ENCODE measurements around the gene SLC39A13.

Gene SLC39A13

DNA sequence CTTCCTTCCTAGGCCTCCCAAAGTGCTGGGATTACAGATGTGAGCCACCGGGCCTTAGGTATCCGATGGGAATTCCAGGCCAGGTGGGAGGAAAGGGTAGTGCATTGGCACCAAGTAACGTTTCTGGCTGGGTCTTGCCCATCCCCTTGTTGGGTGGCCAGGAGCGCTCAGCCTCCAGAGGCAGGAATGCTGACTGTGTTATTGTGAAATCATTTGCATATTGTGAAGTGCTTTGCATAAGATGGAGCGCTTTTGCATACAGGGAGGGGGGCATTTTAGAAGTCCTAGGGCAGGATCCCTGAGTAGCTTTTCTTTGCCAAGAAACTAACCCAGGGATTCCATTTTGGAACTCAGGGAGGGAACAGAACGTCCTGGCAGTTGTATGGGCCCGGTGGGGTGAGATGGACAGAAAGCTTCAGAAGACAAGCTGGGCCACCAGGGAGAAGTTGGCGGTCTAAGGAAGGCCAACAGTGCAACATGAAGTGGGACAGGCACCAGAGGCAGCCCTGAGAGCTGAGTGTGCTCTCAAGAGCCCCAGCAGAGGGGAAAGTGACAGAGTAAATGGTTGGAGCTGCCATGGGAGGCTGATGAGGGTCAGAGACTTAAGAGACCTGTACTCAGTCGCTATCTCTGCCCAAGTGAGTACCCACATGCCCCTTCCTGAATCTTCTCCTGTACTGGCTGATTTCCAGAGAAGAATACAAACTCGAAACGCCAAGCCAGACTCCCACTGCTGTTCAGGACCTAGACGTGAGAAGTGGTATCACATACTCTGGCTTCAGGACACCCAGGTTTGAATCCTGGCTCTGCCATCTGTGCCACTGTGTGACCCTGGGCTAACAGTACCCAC lies 1.3 kb upstream of the SLC39A13 start:
- DNase-seq, result no peak

DNA sequence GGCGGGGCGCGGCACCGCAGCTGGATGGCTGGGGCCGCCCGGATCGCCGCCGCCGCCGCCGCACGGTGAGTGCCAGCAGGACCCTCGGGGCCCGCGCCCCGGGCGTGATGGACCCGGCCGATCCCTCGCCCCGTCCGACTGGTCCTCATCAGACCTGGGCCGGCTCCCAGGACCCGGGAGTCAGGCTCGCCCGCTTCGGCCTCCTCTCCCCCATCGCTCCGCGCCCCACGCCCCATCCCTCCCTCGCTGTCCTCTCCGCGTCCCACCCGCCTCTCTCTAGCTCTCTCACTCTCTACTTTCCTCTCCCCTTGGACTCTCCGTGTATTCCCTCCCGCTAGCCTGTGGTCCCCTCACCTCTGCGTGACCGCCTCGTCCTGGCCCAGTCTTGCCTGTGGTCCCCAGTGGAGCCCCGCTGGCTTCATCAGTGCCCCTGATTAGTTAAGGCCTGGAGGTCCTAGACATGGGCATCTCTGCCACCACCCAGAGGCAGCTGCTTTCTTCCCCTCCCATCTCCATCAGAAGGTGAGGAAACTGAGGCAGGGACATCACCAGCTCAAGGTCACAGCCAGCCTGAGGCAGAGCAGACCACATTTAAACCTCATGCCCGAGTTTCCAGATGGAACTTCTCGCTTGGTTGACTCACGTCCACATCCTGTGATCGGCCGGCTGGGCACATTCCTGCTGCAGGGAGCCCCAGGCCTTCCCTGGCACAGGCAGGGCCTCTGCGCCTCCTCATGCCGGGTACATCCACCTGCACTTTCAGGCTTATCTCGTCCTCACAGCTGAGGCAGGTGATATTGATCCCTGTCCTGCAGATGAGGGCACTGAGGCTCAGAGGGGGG lies 429 bp downstream of the SLC39A13 start:
- DNase-seq, result no peak

DNA sequence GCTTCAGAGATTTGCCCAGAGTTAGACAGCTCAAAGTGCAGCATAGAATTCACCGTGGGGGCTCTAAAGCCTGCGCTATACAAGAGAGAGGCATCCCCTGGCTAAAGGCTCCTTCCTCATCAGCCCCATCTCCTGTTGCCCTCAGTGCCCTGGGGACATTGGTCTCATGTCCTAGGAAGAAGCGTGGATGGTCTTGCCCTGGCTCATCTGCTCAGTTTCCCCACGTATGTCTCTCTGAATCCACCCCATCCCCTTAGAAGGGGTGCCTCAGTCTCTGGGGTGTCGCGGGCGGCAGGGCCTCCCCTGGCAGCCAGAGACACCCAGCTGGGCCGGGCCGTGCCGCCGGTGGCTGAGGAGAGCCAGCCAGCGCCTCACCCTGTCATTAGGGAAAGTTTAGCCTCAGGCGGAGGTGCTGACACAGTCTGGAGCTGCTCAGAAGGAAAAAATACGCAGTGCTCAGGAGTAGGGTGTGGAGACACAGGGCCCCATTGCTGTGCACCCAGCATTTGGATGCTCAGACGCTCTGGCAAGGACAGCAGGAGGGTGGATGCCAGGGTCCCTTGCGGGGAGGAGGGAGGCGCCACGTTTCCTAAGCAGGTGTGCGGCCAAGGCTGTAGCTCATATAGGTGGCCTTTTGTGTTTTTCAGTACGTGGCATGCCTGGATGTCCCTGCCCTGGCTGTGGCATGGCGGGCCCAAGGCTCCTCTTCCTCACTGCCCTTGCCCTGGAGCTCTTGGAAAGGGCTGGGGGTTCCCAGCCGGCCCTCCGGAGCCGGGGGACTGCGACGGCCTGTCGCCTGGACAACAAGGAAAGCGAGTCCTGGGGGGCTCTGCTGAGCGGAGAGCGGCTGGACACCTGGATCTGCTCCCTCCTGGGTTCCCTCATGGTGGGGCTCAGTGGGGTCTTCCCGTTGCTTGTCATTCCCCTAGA lies 1.3 kb downstream of the SLC39A13 start:
- no peak for DNase-seq

DNA sequence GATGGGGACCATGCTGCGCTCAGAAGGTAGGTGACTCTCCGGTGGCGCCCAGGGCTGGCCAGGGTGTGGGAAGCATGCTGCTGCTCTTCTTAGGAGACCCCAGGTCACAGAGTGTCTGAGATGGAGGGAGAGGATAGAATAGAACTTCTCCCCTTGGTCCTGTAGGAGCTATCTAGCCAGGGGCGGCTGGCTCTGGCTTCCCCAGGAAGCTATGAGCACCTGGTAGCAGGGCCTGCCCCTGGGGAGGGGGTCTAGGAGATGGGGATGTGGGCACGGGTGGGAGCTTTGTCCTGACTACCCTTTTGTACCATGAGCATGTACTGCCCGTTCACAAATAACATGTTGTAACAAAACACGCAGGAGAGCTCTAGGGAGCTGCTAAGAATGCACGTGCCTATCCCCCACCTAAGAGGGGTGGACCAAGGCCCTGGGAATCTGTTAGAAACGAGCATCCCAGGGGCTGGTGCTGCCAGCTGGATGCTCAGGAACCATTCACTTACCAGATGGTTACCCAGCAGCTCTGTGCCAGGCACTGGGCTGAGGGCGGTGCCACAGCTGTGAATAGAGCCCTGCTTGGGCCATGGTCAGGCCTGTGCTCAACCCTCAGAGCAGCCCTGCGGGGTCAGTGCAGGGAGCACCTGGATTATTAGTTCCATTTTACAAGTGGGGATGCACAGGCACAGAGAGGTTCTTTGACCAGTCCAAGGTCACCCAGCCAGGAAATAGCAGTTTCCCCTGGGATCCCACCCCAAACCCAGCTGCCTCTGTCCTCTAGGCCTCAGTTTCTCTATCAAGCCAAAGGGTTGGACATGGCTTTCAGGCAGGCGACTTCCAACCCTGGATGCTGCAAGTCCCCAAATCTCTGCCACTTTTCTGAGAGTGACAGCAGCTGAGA lies 2.2 kb downstream of the SLC39A13 start:
- DNase-seq, result no peak

DNA sequence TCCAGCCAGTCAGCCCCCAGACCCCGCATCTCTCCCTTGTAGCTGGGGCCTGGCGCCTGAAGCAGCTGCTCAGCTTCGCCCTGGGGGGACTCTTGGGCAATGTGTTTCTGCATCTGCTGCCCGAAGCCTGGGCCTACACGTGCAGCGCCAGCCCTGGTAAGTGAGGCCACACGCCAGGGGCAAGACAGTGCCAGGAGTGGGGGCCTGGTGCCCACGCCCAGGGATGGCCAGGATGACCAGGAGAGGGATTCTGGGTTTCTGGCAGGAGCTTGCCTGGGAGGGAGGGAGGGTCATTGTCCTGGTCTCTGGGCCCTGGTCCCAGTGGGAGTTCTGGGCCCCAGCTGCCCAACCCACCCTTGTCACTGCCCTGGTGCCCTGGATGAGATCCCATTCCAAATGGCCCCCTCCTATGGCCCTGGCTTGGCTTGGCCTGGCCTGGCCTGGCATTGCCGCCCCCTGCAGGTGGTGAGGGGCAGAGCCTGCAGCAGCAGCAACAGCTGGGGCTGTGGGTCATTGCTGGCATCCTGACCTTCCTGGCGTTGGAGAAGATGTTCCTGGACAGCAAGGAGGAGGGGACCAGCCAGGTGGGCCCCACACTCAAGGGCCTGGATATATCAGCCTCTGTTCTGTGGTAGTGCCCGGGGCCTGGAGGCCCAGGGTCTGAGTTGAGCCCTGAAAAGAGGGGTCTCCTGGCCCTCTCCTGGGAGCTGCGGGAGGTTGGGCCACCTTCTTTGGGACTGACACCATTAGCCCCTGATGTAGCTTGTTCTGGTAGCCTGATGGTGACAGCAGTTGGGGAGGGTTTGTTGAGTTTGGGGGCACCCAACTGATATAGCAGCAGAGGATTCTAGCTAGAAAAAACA lies 3.7 kb downstream of the SLC39A13 start:
- DNase-seq, result no peak

DNA sequence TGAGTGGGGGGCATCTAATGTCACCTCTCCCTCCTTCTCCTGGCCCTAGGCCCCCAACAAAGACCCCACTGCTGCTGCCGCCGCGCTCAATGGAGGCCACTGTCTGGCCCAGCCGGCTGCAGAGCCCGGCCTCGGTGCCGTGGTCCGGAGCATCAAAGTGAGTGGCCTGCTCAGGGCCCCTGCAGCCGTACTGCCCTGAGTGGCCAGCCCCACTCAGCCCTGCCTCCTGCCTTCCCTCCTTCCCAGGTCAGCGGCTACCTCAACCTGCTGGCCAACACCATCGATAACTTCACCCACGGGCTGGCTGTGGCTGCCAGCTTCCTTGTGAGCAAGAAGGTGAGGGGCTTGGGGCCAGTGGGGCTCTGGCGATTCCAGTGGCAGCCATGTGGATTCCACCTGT lies 5.0 kb downstream of the SLC39A13 start:
- no peak for DNase-seq

DNA sequence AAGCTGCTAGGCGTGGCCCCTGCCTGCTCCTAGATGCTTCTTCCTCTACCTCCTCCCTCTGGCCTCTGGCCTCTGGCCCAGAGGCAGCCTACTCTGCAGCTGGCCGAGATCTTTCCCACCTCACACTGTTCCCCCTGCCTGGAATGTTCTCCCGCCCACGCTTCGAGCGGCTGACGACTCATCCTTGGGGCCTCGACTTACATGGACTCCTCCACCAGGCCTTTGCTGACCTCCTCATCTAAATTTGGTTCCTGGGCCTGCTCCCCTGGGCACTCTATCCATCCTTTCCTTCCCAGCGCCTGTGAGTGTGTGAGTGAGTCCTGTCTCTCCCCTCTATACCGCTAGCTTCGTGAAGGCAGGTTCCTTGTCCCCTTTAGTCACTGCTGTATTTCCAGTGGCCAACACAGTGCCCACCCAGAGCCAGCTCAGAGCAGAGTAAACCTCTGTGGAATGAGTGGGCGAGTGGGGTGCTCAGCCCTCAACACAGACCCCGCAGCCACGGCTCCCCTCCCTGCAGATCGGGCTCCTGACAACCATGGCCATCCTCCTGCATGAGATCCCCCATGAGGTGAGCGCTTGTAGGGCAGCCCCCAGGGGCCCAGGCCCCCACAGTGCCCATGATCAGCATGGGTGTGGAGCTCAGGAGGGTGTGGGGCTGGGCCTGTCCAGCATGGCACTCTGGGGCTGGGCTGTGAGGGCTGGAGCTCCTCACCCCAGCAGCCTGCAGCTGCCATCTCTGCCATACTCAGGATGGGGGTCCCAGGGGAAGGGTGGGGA lies 5.7 kb downstream of the SLC39A13 start:
- DNase-seq, result no peak

DNA sequence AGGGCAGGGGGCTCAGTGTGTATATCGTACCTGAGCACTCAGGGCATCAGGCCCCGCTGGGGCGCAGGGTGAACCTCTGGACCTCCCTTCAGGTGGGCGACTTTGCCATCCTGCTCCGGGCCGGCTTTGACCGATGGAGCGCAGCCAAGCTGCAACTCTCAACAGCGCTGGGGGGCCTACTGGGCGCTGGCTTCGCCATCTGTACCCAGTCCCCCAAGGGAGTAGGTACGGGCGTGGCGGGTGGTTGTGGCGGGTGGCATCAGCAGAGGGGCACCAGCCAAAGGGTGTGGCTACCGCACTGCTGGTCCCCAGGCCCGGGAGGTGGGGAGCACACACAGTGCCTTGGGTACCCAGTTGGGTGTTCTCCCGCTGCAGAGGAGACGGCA lies 6.3 kb downstream of the SLC39A13 start:
- DNase-seq, result no peak

DNA sequence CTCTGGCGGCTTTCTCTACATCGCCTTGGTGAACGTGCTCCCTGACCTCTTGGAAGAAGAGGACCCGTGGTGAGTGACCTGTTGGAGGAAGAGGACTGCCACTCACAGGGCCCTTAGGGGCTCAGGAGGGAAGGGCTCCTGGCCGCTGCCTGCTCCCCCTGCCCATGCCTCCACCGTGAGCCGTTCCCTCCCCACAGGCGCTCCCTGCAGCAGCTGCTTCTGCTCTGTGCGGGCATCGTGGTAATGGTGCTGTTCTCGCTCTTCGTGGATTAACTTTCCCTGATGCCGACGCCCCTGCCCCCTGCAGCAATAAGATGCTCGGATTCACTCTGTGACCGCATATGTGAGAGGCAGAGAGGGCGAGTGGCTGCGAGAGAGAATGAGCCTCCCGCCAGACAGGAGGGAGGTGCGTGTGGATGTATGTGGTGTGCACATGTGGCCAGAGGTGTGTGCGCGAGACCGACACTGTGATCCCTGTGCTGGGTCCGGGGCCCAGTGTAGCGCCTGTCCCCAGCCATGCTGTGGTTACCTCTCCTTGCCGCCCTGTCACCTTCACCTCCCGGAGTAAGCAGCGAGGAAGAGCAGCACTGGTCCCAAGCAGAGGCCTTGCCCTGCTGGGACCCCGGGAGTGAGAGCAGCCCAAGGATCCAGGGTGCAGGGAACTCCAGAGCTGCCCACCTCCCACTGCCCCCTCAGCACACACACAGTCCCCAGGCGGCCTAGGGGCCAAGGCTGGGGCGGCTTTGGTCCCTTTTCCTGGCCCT lies 6.9 kb downstream of the SLC39A13 start:
- DNase-seq, result no peak

DNA sequence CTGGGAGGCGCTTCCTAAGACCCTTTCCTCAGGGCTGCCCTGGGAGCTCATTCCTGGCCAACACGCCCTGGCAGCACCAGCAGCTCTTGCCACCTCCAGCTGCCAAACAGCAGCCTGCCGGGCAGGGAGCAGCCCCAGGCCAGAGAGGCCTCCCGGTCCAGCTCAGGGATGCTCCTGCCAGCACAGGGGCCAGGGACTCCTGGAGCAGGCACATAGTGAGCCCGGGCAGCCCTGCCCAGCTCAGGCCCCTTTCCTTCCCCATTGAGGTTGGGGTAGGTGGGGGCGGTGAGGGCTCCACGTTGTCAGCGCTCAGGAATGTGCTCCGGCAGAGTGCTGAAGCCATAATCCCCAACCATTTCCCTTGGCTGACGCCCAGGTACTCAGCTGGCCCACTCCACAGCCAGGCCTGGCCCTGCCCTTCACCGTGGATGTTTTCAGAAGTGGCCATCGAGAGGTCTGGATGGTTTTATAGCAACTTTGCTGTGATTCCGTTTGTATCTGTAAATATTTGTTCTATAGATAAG lies 7.6 kb downstream of the SLC39A13 start:
- peak; percentile 43 for DNase-seq

DNA sequence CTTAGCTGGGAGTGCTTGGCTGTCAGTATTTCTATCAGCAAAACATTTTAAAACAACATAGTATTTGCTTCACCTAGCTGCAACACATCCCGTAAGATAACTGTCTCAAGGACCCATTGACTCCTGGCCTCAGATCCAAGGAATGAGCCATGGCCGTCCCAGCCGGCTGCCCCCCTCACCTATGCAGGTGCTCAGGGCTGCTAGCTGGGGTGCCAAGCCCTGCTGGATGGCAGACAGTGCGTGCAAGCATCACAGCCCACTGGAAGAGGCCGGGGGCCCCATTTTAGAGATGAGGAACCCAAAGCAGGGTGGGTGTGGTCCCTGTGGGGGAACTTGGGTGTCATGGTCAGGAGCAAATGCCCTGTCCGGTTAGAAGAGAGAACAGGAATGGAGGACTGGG lies 9.3 kb downstream of the SLC39A13 start:
- DNase-seq, result no peak

DNA sequence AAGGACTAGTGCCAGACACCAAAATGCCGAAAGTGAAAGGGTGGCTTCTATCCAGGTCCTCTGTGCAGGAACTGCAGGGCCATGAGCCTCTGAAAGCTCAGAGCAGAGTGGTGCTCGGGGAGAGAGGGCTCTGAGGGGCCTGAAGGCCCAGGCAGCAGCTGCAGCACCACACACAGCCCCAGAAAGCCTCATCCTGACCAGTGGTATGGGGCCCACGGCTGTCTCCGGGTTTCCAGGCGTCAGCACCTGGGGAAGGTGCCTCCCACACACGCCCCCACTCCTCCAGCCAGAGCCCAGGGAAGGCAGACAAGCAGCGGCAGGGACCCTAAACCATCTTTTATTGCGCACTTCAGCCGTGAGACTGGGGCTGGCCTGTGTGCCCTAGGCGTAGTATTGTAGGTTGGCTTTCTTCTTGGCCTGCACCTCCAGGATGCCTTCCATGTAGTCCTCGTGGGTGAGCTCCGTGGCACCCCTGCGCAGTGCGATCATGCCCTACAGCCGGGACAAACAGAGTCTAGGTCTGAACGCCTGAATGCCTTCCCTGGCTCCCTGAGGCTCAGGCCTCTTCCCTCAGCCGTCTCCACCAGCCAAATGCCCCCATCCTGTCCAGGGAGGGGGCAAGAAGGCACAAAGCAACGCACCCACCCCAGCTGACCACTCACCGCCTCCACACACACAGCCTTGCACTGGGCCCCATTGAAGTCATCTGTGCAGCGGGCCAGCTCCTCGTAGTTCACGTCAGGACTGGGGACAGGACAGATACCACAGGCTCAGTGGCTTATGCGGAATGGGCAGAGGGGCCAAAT lies 10.3 kb downstream of the SLC39A13 start:
- no peak for DNase-seq

DNA sequence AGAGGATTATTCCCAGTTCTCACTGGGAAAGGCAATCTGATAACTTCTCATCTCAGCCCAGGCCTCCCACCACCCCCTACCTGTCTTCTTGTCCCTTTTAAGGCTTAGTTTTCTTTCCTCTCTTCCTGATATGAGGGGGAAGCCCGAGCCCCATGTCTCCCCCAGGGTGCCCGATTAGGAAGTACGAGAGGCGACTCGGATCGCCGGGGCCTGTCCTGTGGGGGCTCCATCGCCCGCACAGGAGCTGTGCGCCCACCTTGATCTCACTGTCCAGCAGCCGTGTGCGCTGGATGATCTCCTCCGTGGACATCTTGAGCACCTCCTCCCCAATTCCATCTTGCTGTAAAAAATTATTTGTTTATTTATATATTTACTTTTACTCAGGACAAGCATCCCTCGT lies 17.2 kb downstream of the SLC39A13 start:
- no peak for DNase-seq

DNA sequence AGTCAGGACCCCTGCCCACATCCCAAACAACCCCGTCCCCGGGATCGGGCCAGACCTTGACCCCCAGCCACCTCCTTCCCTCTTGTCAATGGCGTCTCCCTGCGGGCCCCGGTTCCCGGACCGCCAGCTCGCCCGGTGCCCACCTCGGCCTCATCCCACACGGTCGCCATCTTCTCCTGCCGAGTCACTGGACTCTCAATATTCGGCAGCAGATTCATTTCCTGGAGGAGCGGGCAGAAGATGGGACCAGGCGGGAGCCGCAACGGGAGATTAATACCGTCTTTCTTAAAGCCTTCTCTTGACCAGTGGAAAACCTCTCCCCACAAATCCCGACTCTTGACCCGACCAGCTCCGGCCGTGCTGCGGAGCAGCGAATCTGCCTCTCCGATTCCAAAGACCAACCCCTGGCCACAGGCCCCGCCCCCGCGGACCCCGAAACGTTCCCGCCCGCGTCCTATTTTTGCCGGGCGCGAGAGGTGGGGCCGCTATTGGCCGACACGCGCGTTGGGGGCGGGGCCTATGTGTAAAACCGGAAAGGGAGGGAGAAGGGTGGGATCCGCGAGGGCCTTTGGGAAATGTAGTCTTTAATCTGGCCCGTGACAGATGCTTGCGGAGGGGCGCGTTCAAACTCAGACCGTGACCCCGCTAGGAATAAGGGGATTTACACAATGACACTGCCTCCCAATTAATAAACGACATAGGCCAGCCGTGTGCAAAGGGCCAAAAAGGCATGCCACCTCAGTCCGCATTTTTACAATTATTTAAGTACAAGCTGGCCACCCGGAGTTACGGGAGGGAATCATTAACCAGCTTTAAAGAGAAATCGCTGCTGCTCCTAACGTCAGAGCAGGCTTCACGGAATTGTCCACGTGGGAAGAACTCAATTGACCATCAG lies 17.9 kb downstream of the SLC39A13 start, which contains the start of gene PSMC3:
TSS of gene PSMC3 (minus strand) at position 378 of the 895 bp plus-strand sequence. CDS start at position 218, 160 bp downstream.
- peak; percentile 90 for DNase-seq

DNA sequence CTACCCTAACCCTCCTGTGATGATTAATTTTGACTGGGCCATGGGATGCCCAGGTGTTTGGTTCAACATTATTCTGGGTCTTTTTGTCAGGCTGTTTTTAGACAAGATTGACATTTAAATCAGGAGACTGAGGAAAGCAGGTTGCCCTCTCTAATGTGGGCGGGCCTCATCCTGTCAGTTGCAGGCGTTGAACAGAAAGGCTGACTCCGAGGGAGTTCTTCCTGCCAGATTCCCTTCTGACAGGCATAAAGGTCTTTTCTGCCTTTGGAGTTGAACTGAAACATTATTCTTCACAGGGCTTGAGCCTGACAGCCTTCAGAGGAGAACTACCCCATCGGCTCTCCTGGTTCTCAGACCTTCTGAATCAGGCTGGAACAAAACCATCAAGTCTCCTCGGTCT lies 22.1 kb downstream of the SLC39A13 start:
- no peak for DNase-seq

DNA sequence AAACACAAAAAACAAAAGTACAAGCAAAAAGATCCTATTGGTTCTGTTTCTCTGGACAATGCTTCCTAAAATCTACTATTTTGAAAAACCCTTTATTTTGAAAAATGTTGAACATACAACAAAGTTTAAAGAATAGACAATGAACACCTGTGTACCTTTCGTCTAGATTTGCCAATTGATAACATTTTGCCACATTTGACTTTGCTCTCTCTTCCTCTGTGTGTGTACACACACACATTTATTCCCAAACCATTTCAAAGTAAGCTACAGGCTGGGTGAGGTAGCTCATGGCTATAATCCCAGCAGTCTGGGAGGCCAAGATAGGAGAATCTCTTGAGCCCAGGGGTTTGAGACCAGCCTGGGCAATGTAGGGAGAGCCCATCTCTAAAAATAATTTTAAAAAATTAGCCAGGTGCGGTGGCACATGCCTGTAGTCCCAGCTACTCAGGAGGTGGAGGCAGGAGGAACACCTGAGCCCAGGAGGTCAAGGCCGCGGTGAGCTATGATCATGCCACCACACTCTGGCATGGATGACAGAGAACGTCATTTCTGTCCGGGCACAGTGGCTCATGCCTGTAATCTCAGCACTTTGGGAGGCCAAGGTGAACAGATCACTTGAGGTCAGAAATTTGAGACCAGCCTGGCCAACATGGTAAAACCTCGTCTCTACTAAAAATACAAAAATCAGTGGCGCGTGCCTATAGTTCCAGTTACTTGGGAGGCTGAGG lies 23.1 kb downstream of the SLC39A13 start:
- no peak for DNase-seq
